ENCODE measurements around the gene CAVIN3. TPM values are rescaled to one million over a fixed set of nuclear protein-coding genes. Genes with fewer than 3 reads are reported as not detected.

Gene CAVIN3
- total RNA-seq, 4 donors from 2014 or later = 16.6 to 65.0 (median 25.3) TPM

GRCh38 chr11:6334806-6335205 lies 14.5 kb upstream of the CAVIN3 start:
- WGBS, 2 donors = 77 to 83% methylated on average over 3 to 4 of the region's 6 CpGs
- Histone ChIP-seq H3K4me1 (peaks cover 0 to 6% (median 0%) of the 10 kb centered on the region in 3 donors), H3K36me3 (no peaks in the 10 kb centered on the region), H3K4me3 (no peak overlapping the region), H3K9me3 (no peaks in the 10 kb centered on the region), H3K27me3 (no peaks in the 10 kb centered on the region), H3K27ac (no peak overlapping the region)
- intact Hi-C loops (cut with DNase I) = no loop called here
- no peak for TF ChIP-seq POLR2A (IDR thresholded peaks at IDR 0.05)
- no peak for TF ChIP-seq CTCF (IDR thresholded peaks at IDR 0.05)
- DNase-seq = no peak

GRCh38 chr11:6333095-6333494 lies 12.8 kb upstream of the CAVIN3 start:
- no peak for TF ChIP-seq CTCF (IDR thresholded peaks at IDR 0.05)
- no peak for TF ChIP-seq POLR2A (IDR thresholded peaks at IDR 0.05)
- intact Hi-C loops (cut with DNase I) = no loop called here
- peaks cover 0 to 6% (median 0%) of the 10 kb centered on the region in 3 donors for H3K4me1 ChIP-seq
- 29 to 42% methylated on average over 2 of the region's 2 CpGs for WGBS, 2 donors
- no peak for DNase-seq
- H3K4me3 ChIP-seq = no peak overlapping the region
- no peaks in the 10 kb centered on the region for H3K9me3 ChIP-seq
- no peaks in the 10 kb centered on the region for H3K27me3 ChIP-seq
- no peak overlapping the region for H3K27ac ChIP-seq
- H3K36me3 ChIP-seq = no peaks in the 10 kb centered on the region

GRCh38 chr11:6332066-6332465 lies 11.8 kb upstream of the CAVIN3 start:
- TF ChIP-seq POLR2A (IDR thresholded peaks at IDR 0.05) = no peak
- no peak for TF ChIP-seq CTCF (IDR thresholded peaks at IDR 0.05)
- Histone ChIP-seq H3K9me3 (no peaks in the 10 kb centered on the region), H3K4me3 (no peak overlapping the region), H3K27me3 (no peaks in the 10 kb centered on the region), H3K36me3 (no peaks in the 10 kb centered on the region), H3K27ac (no peak overlapping the region), H3K4me1 (peaks cover 0 to 6% (median 0%) of the 10 kb centered on the region in 3 donors)
- no peak for DNase-seq
- 79 to 85% methylated on average over 5 of the region's 5 CpGs for WGBS, 2 donors
- intact Hi-C loops (cut with DNase I) = no loop called here

- Histone ChIP-seq H3K27me3 (peaks cover 0 to 6% (median 0%) of the 10 kb centered on the region in 4 donors), H3K9me3 (no peaks in the 10 kb centered on the region), H3K36me3 (no peaks in the 10 kb centered on the region), H3K4me3 (no peak overlapping the region), H3K4me1 (peaks cover 0 to 8% (median 0%) of the 10 kb centered on the region in 3 donors), H3K27ac (no peak overlapping the region)
- intact Hi-C loops (cut with DNase I) = no loop called here
- TF ChIP-seq POLR2A (IDR thresholded peaks at IDR 0.05) (no peak), CTCF (IDR thresholded peaks at IDR 0.05) (no peak)
- DNase-seq = no peak
Measured at GRCh38 chr11:6328321-6328720, 8.0 kb upstream of the CAVIN3 start.

GRCh38 chr11:6327806-6328205 lies 7.5 kb upstream of the CAVIN3 start:
- TF ChIP-seq POLR2A (IDR thresholded peaks at IDR 0.05) = no peak
- H3K4me3 ChIP-seq = no peak overlapping the region

GRCh38 chr11:6326985-6327384 lies 6.7 kb upstream of the CAVIN3 start:
- Histone ChIP-seq H3K27ac (peak overlapping the region in 2 of 4 donors; percentile 0 to 49), H3K36me3 (no peaks in the 10 kb centered on the region), H3K27me3 (peaks cover 0 to 6% (median 0%) of the 10 kb centered on the region in 4 donors), H3K4me1 (peaks cover 0 to 10% (median 5%) of the 10 kb centered on the region in 3 donors), H3K4me3 (no peak overlapping the region), H3K9me3 (no peaks in the 10 kb centered on the region)
- DNase-seq = no peak
- WGBS, 2 donors = 69 to 88% methylated on average over 2 of the region's 2 CpGs
- intact Hi-C loops (cut with DNase I) = no loop called here
- TF ChIP-seq POLR2A (IDR thresholded peaks at IDR 0.05) (no peak), CTCF (IDR thresholded peaks at IDR 0.05) (no peak)

More at GRCh38 chr11:6327806-6328205, 7.5 kb upstream of the CAVIN3 start:
- Histone ChIP-seq H3K36me3 (no peaks in the 10 kb centered on the region), H3K4me1 (peaks cover 0 to 3% (median 0%) of the 10 kb centered on the region in 3 donors), H3K27ac (no peak overlapping the region), H3K9me3 (no peaks in the 10 kb centered on the region), H3K27me3 (peaks cover 0 to 6% (median 0%) of the 10 kb centered on the region in 4 donors)
- DNase-seq = no peak
- intact Hi-C loops (cut with DNase I) = no loop called here
